ENCODE data around the gene TASP1.
"Not testable (repeated sequence)": the region's sequence is repeated elsewhere in the genome, so short reads cannot be mapped to it uniquely, and the experiment has no call there.

The TASP1 gene

GRCh38 chr20:13648291-13649228, 9.8 kb upstream of the TASP1 start:
- DNase-seq = no peak

DNA sequence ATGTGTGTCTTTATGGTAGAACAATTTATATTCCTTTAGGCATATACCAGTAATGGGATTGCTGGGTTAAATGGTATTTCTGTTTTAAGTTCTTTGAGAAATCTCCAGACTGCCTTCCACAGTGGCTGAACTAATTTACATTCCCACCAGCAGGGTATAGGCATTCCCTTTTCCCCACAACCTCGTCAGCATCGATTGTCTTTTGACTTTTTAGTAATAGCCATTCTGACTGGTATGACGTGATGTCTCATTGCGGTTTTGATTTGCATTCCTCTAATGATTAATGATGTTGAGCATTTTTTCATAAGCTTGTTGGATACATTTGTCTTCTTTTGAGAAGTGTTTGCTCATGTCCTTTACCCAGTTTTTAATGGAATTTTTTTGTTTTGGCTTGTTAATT, 5.3 kb upstream of the TASP1 start:
- no peak for DNase-seq

- no peak for DNase-seq
These were observed 392 bp upstream of the TASP1 start for GRCh38 chr20:13639150-13639497.

DNA sequence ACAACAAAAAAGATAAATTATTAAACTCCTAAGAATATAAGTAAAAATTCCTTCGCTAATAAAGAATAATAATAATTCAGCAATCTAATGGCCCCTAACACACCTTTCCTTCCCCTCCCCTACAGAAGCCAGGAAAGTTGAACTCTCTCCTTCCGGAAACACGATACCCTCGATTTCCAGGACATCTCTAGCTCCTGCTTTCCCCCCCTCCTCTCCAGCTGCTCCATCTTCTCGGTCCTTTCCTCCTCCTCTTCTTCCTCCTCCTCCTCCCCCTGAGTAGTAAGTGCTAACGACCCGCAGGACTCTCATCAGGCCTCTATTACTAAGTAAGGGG, 603 bp downstream of the TASP1 start:
- DNase-seq = peak in 1 of 2 experiments; percentile 26

GRCh38 chr20:13632431-13632830, 6.3 kb downstream of the TASP1 start:
- no peak for DNase-seq

DNA sequence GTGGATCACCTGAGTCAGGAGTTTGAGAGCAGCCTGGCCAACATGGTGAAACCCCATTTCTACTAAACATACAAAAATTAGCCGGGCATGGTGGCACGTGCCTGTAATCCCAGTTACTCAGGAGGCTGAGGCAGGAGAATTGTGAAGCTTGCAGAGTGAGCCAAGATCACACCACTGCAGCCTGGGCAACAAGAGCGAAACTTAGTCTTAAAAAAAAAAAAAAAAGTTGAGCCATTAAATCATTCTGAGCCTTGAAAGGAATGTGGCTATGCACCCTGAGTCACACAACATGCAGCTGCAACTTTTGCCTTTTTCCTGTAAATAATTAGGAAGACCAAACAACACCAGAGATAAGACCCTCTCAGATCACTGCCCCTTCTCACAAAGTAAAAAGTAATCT, 11.2 kb downstream of the TASP1 start:
- DNase-seq = not testable (repeated sequence)

- no peak for DNase-seq
These were observed 12.0 kb downstream of the TASP1 start for GRCh38 chr20:13626724-13627123.

- no peak for DNase-seq
These were observed 13.3 kb downstream of the TASP1 start for GRCh38 chr20:13625304-13625979.

DNA sequence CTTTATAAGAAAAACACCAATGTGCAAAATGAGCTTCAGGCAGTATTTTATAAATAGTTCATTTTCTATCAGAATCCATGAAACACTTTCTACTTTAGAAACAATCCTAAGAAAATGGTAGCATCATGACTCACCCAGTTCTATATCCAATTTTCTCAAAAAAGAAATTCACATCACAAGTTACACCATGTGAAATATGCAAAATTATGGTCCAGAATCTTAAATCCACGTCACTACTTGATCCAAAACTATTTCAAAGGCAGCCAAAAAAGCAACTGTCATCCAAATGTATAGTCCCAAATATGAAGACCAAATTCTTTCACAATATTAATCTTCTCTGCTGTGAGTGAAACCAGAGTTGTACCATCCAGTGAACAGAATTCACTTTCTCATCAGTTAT, 19.3 kb downstream of the TASP1 start:
- DNase-seq = not testable (repeated sequence)

DNA sequence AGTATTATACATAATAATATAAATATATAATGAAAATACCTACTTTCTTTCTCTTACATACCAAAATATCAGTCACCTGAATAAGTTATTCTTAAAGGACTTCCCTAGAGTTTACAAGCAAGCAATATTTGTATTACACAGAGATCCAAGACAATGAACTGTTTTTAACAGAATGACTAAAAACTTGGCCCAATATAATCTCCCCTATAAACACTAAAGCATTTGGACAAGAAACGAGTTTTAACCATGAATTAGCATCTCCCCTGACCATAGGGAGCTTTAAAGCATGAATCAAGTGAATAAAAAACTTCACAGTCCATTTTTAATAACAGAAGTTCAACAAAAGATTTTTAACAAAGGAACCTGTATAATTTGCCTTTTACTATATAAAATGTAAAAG, 20.3 kb downstream of the TASP1 start:
- DNase-seq = not testable (repeated sequence)

DNA sequence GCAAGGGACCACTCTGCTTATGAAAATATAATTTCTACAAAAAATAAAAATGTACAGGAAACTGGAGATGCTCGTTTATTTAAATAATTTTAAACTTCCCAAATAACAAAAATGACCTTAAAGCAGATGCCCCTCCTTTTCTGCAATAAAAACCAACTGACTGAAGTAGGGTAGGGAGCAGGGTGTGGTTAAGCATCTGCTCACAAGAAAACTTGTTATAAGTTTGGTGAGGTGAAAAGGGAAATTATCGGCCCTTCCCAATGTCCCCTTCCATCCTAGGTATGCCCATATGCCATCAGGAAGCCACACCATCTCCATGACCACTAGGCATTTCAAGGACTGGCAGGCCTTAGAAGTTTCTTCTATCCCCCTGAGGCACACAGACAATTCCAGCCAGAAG, 21.1 kb downstream of the TASP1 start:
- DNase-seq = not testable (repeated sequence)

GRCh38 chr20:13616713-13617112, 22.0 kb downstream of the TASP1 start:
- DNase-seq = not testable (repeated sequence)

GRCh38 chr20:13613917-13614316, 24.8 kb downstream of the TASP1 start:
- DNase-seq = no peak

GRCh38 chr20:13611611-13612125, 27.1 kb downstream of the TASP1 start:
- DNase-seq = no peak

- DNase-seq = peak in 1 of 2 experiments; percentile 10
These were observed 28.5 kb downstream of the TASP1 start for GRCh38 chr20:13610184-13610583.

- no peak for DNase-seq
These were observed 30.7 kb downstream of the TASP1 start for GRCh38 chr20:13608066-13608465.

DNA sequence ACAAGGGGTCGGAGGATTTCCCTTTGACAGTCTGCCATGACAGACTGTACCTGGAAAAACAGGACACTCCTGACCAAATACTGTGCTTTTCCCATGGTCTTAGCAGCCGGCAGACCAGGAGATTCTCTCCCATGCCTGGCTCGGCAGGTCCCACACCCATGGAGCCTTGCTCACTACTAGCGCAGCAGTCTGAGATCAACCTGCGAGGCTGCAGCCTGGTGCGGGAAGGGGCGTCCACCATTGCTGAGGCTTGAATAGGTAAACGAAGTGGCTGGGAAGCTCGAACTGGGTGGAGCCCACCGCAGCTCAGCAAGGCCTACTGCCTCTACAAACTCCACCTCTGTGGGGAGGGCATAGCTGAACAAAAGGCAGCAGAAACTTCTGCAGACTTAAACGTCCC, 45.3 kb downstream of the TASP1 start:
- DNase-seq = not testable (repeated sequence)

- no peak for DNase-seq
These were observed 50.7 kb downstream of the TASP1 start for GRCh38 chr20:13588049-13588448.

GRCh38 chr20:13587370-13587769, 51.4 kb downstream of the TASP1 start:
- DNase-seq = no peak

DNA sequence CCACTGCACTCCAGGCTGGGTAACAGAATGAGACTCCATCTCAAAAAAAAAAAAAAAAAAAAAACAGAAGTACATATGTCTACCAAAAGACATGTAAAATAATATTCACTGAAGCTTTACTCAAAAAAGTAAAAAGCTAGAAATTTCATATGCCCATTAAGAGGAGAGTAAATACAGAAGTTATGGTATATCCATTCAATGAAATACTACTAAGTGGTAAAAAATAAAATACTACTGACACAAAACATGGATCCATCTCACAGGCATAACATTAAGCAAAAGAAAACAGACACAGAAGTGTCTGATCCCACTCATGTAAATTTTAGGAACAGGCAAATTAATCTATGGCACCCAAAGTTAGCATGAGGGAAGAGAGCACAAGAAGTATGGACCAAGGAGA, 52.6 kb downstream of the TASP1 start:
- DNase-seq = no peak

GRCh38 chr20:13581451-13581850, 57.3 kb downstream of the TASP1 start:
- no peak for DNase-seq

GRCh38 chr20:13580707-13581106, 58.0 kb downstream of the TASP1 start:
- DNase-seq = no peak

- DNase-seq = no peak
These were observed 64.7 kb downstream of the TASP1 start for GRCh38 chr20:13574071-13574470.

DNA sequence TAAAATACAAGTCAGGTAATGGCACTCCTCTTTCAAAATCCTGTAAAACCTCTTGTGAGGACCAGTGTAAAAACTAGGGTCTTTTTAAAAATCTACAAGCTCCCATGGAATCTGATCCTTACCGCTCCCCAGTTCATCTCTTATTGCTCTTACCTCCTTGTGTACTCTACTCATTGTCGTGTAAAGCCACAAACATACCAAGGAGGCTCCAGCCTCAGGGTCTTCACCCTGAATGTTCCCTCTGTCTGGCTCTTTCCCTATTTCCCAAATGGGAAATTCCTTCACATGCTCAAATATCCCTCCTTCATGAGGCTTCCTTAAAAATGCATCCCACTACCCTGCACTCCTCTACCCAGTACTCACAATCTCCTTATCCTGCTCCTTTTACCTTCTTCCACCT, 67.1 kb downstream of the TASP1 start:
- no peak for DNase-seq
